GM18519 (cell line): Measurements from ENCODE around the gene ALDH3B2.

ENCODE experiments used
- ATAC-seq: cut with Tn5 transposase; IDR thresholded peaks from one replicate; pipeline ENCODE4 v1.9.1; 2021; ENCODE audit warnings: mild to moderate bottlenecking, moderate library complexity; ENCODE audit not compliant: unreplicated experiment, low FRiP score

ALDH3B2 gene

GRCh38 chr11:67617243-67617953 is 57.0 kb downstream of the ALDH3B2 start:
- ATAC-seq, result no peak

GRCh38 chr11:67616431-67617242 is 57.8 kb downstream of the ALDH3B2 start:
- no peak for ATAC-seq

- no peak for ATAC-seq
Observed at GRCh38 chr11:67615728-67616430, 58.5 kb downstream of the ALDH3B2 start.

- no peak for ATAC-seq
Observed at GRCh38 chr11:67614730-67615714, 59.4 kb downstream of the ALDH3B2 start.

- no peak for ATAC-seq
Observed at GRCh38 chr11:67613960-67614715, 60.3 kb downstream of the ALDH3B2 start.

GRCh38 chr11:67613313-67613959 is 61.0 kb downstream of the ALDH3B2 start:
- no peak for ATAC-seq

GRCh38 chr11:67612751-67613150 is 61.7 kb downstream of the ALDH3B2 start:
- ATAC-seq, result no peak
